ENCODE results near the gene GMEB2. TPM values are rescaled to one million over a fixed set of nuclear protein-coding genes. Genes with fewer than 3 reads are reported as not detected.

Gene GMEB2
- total RNA-seq, 1 donor: 9.4 TPM

DNA sequence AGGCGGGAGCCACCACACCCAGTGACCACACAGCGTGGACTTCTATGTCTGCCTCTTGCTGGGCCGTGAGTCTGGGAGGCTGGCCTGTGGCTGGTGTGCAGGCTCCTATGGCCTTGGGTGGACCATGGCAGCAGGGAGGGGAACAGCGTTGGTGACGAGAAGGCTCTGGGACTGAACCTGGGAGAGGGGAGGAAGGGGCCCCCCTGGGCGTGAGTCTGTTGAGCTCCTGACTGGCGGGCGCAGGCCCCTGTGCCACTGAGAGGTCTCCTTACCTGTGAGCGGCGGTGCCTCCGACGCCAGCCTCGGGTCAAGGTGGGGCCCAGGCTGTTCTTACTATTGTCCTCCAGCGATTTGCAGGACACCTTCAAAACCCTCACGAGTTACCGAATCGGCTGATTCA is 40.1 kb downstream of the GMEB2 start:
- Histone ChIP-seq H4K20me1 (ENCODE audit: insufficient read depth, low read length) (no peaks in the 10 kb centered on the region), H3K27ac (ENCODE audit: low read depth, low read length) (no peak overlapping the region)

DNA sequence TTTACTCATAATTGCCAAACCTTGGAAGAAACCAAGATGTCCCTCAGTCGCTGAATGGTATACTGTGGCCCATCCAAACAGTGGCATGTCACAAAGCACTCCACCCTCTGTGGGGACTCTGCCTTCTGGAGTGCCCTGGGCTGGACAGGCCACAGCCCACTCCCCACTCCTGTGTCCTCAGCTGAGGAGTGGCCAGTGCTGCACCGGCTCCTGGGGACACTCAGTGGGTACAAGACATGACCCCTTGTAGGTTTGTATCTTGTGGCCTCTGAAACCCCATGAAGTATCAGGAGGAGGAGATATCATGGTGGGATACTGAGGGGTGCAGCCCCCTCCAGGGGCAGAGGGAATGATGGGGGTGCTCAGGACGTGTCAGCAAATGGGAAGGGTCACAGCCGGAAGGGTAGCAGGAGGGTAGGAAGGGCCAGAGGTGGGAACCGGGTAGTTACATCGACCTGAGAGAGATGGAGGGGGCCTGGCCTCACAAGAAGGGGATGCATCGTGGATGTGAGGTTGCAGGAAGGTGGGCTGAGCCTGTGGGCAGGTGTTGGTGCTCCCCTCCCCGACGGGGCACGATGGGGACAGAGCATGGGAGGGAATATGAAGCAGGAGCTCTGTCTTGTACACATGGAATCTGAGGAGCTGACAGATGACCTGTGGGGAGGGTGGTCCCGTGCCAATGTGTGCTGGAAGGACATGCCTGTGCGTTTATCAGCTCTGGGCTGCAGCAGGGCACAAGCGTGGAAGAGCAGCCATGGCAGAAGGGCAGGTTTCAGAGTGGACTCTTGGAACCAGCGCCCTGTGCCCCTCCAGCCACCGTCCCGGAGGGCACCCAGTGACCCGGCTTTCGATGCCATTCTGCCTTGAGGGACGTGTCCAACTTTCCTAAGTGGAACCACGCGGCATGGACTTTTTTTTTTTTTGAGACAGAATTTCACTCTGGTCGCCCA is 41.0 kb downstream of the GMEB2 start:
- Histone ChIP-seq H3K4me2 (ENCODE audit: insufficient read depth, low read length) (no peak overlapping the region), H3K4me1 (ENCODE audit: insufficient read depth, low read length) (no peaks in the 10 kb centered on the region), H4K20me1 (ENCODE audit: insufficient read depth, low read length) (no peaks in the 10 kb centered on the region), H2AFZ (ENCODE audit: low read length) (no peak overlapping the region), H3K27ac (ENCODE audit: low read depth, low read length) (no peak overlapping the region), H3K79me2 (ENCODE audit: insufficient read depth, low read length) (no peaks in the 10 kb centered on the region), H3K36me3 (ENCODE audit: insufficient read depth, low read length) (peaks cover 12% of the 10 kb centered on the region), H3K27me3 (ENCODE audit: insufficient read depth, low read length) (no peaks in the 10 kb centered on the region), H3K4me3 (ENCODE audit: insufficient read depth, low read length) (no peak overlapping the region), H3K9me3 (ENCODE audit: low read depth, low read length) (no peaks in the 10 kb centered on the region)
- TF ChIP-seq, protein P1, sequence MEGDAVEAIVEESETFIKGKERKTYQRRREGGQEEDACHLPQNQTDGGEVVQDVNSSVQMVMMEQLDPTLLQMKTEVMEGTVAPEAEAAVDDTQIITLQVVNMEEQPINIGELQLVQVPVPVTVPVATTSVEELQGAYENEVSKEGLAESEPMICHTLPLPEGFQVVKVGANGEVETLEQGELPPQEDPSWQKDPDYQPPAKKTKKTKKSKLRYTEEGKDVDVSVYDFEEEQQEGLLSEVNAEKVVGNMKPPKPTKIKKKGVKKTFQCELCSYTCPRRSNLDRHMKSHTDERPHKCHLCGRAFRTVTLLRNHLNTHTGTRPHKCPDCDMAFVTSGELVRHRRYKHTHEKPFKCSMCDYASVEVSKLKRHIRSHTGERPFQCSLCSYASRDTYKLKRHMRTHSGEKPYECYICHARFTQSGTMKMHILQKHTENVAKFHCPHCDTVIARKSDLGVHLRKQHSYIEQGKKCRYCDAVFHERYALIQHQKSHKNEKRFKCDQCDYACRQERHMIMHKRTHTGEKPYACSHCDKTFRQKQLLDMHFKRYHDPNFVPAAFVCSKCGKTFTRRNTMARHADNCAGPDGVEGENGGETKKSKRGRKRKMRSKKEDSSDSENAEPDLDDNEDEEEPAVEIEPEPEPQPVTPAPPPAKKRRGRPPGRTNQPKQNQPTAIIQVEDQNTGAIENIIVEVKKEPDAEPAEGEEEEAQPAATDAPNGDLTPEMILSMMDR (IDR thresholded peaks at IDR 0.05; ENCODE audit: extremely low read depth, low read depth, low read length): no peak
- DNase-seq (ENCODE audit: insufficient read length, low spot score, missing footprints): peak; percentile 60

More for the DNA sequence above, 40.1 kb downstream of the GMEB2 start:
- H3K27me3 ChIP-seq (ENCODE audit: insufficient read depth, low read length): no peaks in the 10 kb centered on the region
- no peaks in the 10 kb centered on the region for H3K4me1 ChIP-seq (ENCODE audit: insufficient read depth, low read length)
- no peak overlapping the region for H3K4me2 ChIP-seq (ENCODE audit: insufficient read depth, low read length)
- H2AFZ ChIP-seq (ENCODE audit: low read length): no peak overlapping the region
- peaks cover 16% of the 10 kb centered on the region for H3K36me3 ChIP-seq (ENCODE audit: insufficient read depth, low read length)
- H3K79me2 ChIP-seq (ENCODE audit: insufficient read depth, low read length): no peaks in the 10 kb centered on the region
- TF ChIP-seq, protein P1 (IDR thresholded peaks at IDR 0.05; ENCODE audit: extremely low read depth, low read depth, low read length): no peak
- DNase-seq (ENCODE audit: insufficient read length, low spot score, missing footprints): peak; percentile 34
- no peaks in the 10 kb centered on the region for H3K9me3 ChIP-seq (ENCODE audit: low read depth, low read length)
- no peak overlapping the region for H3K4me3 ChIP-seq (ENCODE audit: insufficient read depth, low read length)

DNA sequence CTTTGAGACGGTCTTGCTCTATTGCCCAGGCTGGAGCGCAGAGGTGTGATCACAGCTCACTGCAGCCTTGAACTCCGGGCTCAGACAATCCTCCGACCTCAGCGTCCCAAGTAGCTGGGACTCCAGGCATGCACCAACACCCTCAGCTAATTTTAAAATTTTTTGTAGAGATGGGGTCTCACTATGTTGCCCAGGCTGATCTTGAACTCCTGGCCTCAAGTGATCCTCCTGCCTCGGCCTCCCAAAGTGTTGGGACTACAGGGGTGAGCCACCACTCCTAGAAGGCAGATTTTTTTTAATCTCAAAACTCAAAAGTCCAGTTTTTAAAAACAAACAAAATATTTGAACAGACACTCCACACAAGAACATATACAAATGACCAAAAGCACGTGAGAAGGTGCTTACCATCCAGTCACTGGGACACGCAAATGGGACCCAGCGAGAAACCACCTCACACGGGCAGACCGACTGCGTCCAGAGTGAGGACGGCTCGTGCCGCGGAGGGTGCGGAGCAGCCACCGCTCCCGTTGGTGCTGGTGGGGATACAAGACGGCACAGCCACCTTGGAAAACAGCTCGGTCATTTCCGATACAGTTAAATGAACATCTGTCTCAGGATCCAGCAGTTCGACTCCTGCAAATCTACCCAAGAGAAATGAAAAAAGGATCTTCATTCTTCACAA is 44.4 kb downstream of the GMEB2 start:
- TF ChIP-seq, protein P1 (IDR thresholded peaks at IDR 0.05; ENCODE audit: extremely low read depth, low read depth, low read length): no peak
- Histone ChIP-seq H2AFZ (ENCODE audit: low read length) (peak overlapping the region; percentile 46), H3K27ac (ENCODE audit: low read depth, low read length) (no peak overlapping the region), H3K79me2 (ENCODE audit: insufficient read depth, low read length) (no peaks in the 10 kb centered on the region), H3K36me3 (ENCODE audit: insufficient read depth, low read length) (no peaks in the 10 kb centered on the region), H4K20me1 (ENCODE audit: insufficient read depth, low read length) (no peaks in the 10 kb centered on the region), H3K9me3 (ENCODE audit: low read depth, low read length) (no peaks in the 10 kb centered on the region), H3K27me3 (ENCODE audit: insufficient read depth, low read length) (peaks cover 1% of the 10 kb centered on the region), H3K4me1 (ENCODE audit: insufficient read depth, low read length) (no peaks in the 10 kb centered on the region), H3K4me2 (ENCODE audit: insufficient read depth, low read length) (peak overlapping the region; percentile 24), H3K4me3 (ENCODE audit: insufficient read depth, low read length) (peak overlapping the region; percentile 15)
- peak; percentile 30 for DNase-seq (ENCODE audit: insufficient read length, low spot score, missing footprints)
